ENCODE results near the gene CNNM3.

- TF ChIP-seq, protein P1, sequence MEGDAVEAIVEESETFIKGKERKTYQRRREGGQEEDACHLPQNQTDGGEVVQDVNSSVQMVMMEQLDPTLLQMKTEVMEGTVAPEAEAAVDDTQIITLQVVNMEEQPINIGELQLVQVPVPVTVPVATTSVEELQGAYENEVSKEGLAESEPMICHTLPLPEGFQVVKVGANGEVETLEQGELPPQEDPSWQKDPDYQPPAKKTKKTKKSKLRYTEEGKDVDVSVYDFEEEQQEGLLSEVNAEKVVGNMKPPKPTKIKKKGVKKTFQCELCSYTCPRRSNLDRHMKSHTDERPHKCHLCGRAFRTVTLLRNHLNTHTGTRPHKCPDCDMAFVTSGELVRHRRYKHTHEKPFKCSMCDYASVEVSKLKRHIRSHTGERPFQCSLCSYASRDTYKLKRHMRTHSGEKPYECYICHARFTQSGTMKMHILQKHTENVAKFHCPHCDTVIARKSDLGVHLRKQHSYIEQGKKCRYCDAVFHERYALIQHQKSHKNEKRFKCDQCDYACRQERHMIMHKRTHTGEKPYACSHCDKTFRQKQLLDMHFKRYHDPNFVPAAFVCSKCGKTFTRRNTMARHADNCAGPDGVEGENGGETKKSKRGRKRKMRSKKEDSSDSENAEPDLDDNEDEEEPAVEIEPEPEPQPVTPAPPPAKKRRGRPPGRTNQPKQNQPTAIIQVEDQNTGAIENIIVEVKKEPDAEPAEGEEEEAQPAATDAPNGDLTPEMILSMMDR (IDR thresholded peaks at IDR 0.05; ENCODE audit: low read depth, low read length), result no peak
- no peak for TF ChIP-seq EZH2phosphoT487 (IDR thresholded peaks at IDR 0.05; ENCODE audit: low read depth)
Measured at GRCh38 chr2:96841701-96842495, 25.8 kb downstream of the CNNM3 start.
